ENCODE results near the gene FIBIN. TPM values are rescaled to one million over a fixed set of nuclear protein-coding genes. Genes with fewer than 3 reads are reported as not detected.

The FIBIN gene
- total and polyA plus RNA-seq, 4 donors = 56.3 to 169 (median 75.4) TPM

GRCh38 chr11:27002838-27003237 lies 8.9 kb downstream of the FIBIN start:
- no peak for ATAC-seq (ENCODE audit: low FRiP score)
- intact Hi-C loops (cut with DNase I) = no loop called here
- Histone ChIP-seq H3K27me3 (ENCODE audit: control insufficient read depth in 1 of 2, insufficient read depth in 2 of 2, low read length in 1 of 2) (no peaks in the 10 kb centered on the region), H3K36me3 (ENCODE audit: control insufficient read depth in 1 of 2, insufficient read depth in 2 of 2, low read length in 1 of 2) (no peaks in the 10 kb centered on the region), H3K4me1 (ENCODE audit: control insufficient read depth in 1 of 2, insufficient read depth in 2 of 2, low read length in 2 of 2) (no peaks in the 10 kb centered on the region), H3K4me3 (ENCODE audit: low read length in 2 of 2) (no peak overlapping the region), H3K27ac (ENCODE audit: low read depth in 1 of 2, low read length in 2 of 2) (no peak overlapping the region), H3K9me3 (ENCODE audit: control insufficient read depth, low read length) (no peaks in the 10 kb centered on the region)
- 45 to 46% methylated on average over 4 of the region's 4 CpGs for WGBS, 2 donors
- no peak for DNase-seq

DNA sequence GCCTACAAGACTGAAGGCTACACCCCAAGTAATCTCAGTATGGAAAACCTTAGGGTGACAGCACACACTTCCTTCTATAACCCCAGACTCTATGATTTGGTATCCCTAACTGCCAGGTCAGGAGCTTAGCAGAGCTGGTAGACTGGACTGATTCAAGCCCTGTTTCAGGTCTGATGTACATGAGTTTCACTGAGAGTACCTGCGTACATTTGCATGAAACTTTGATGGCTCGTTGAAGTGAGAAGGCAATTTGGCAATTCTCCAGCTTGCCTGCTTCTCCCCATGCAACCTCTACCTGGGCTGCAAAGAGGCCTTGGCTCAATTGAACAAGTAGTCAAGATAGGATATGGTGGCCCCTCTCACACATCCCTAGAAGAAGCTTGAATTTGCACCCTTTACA lies 10.2 kb downstream of the FIBIN start:
- ATAC-seq (ENCODE audit: low FRiP score) (no peak), DNase-seq (no peak)
- Histone ChIP-seq H3K9me3 (ENCODE audit: control insufficient read depth, low read length) (no peaks in the 10 kb centered on the region), H3K27me3 (ENCODE audit: control insufficient read depth in 1 of 2, insufficient read depth in 2 of 2, low read length in 1 of 2) (no peaks in the 10 kb centered on the region), H3K36me3 (ENCODE audit: control insufficient read depth in 1 of 2, insufficient read depth in 2 of 2, low read length in 1 of 2) (no peaks in the 10 kb centered on the region), H3K27ac (ENCODE audit: low read depth in 1 of 2, low read length in 2 of 2) (no peak overlapping the region), H3K4me1 (ENCODE audit: control insufficient read depth in 1 of 2, insufficient read depth in 2 of 2, low read length in 2 of 2) (no peaks in the 10 kb centered on the region), H3K4me3 (ENCODE audit: low read length in 2 of 2) (no peak overlapping the region)
- WGBS, 2 donors = 95 to 96% methylated on average over 2 of the region's 2 CpGs
- intact Hi-C loops (cut with DNase I) = no loop called here

- DNase-seq (no peak), ATAC-seq (ENCODE audit: low FRiP score) (no peak)
- intact Hi-C loops (cut with DNase I) = no loop called here
- Histone ChIP-seq H3K27me3 (ENCODE audit: control insufficient read depth in 1 of 2, insufficient read depth in 2 of 2, low read length in 1 of 2) (no peaks in the 10 kb centered on the region), H3K36me3 (ENCODE audit: control insufficient read depth in 1 of 2, insufficient read depth in 2 of 2, low read length in 1 of 2) (no peaks in the 10 kb centered on the region), H3K4me3 (ENCODE audit: low read length in 2 of 2) (no peak overlapping the region), H3K4me1 (ENCODE audit: control insufficient read depth in 1 of 2, insufficient read depth in 2 of 2, low read length in 2 of 2) (peaks cover 0 to 10% of the 10 kb centered on the region in 2 donors), H3K27ac (ENCODE audit: low read depth in 1 of 2, low read length in 2 of 2) (no peak overlapping the region), H3K9me3 (ENCODE audit: control insufficient read depth, low read length) (no peaks in the 10 kb centered on the region)
Measured at GRCh38 chr11:27008811-27009535, 15.1 kb downstream of the FIBIN start.

GRCh38 chr11:27011560-27012233 lies 17.8 kb downstream of the FIBIN start:
- no peaks in the 10 kb centered on the region for H3K9me3 ChIP-seq (ENCODE audit: control insufficient read depth, low read length)
- DNase-seq (no peak), ATAC-seq (ENCODE audit: low FRiP score) (no peak)
- H3K27ac ChIP-seq (ENCODE audit: low read depth in 1 of 2, low read length in 2 of 2) = peak overlapping the region in 1 of 2 donors; percentile 12
- intact Hi-C loops (cut with DNase I) = no loop called here
- no peak overlapping the region for H3K4me3 ChIP-seq (ENCODE audit: low read length in 2 of 2)
- no peaks in the 10 kb centered on the region for H3K27me3 ChIP-seq (ENCODE audit: control insufficient read depth in 1 of 2, insufficient read depth in 2 of 2, low read length in 1 of 2)
- WGBS, 2 donors = 48 to 56% methylated on average over 4 of the region's 4 CpGs
- no peaks in the 10 kb centered on the region for H3K36me3 ChIP-seq (ENCODE audit: control insufficient read depth in 1 of 2, insufficient read depth in 2 of 2, low read length in 1 of 2)
- H3K4me1 ChIP-seq (ENCODE audit: control insufficient read depth in 1 of 2, insufficient read depth in 2 of 2, low read length in 2 of 2) = peaks cover 0 to 10% of the 10 kb centered on the region in 2 donors

GRCh38 chr11:27012234-27012921 lies 18.5 kb downstream of the FIBIN start:
- Histone ChIP-seq H3K27ac (ENCODE audit: low read depth in 1 of 2, low read length in 2 of 2) (peak overlapping the region in 1 of 2 donors; percentile 87), H3K9me3 (ENCODE audit: control insufficient read depth, low read length) (no peaks in the 10 kb centered on the region), H3K4me1 (ENCODE audit: control insufficient read depth in 1 of 2, insufficient read depth in 2 of 2, low read length in 2 of 2) (peaks cover 0 to 10% of the 10 kb centered on the region in 2 donors), H3K4me3 (ENCODE audit: low read length in 2 of 2) (no peak overlapping the region), H3K27me3 (ENCODE audit: control insufficient read depth in 1 of 2, insufficient read depth in 2 of 2, low read length in 1 of 2) (no peaks in the 10 kb centered on the region), H3K36me3 (ENCODE audit: control insufficient read depth in 1 of 2, insufficient read depth in 2 of 2, low read length in 1 of 2) (no peaks in the 10 kb centered on the region)
- peak; percentile 36 for ATAC-seq (ENCODE audit: low FRiP score)
- WGBS, 2 donors = 33 to 35% methylated on average over 4 of the region's 4 CpGs
- intact Hi-C loops (cut with DNase I) = no loop called here
- peak in 1 of 2 donors; percentile 53 for DNase-seq

- Histone ChIP-seq H3K4me1 (ENCODE audit: control insufficient read depth in 1 of 2, insufficient read depth in 2 of 2, low read length in 2 of 2) (peaks cover 0 to 10% of the 10 kb centered on the region in 2 donors), H3K27ac (ENCODE audit: low read depth in 1 of 2, low read length in 2 of 2) (peak overlapping the region in 1 of 2 donors; percentile 14), H3K4me3 (ENCODE audit: low read length in 2 of 2) (no peak overlapping the region), H3K36me3 (ENCODE audit: control insufficient read depth in 1 of 2, insufficient read depth in 2 of 2, low read length in 1 of 2) (no peaks in the 10 kb centered on the region), H3K9me3 (ENCODE audit: control insufficient read depth, low read length) (no peaks in the 10 kb centered on the region), H3K27me3 (ENCODE audit: control insufficient read depth in 1 of 2, insufficient read depth in 2 of 2, low read length in 1 of 2) (no peaks in the 10 kb centered on the region)
- 11 to 12% methylated on average over 4 of the region's 4 CpGs for WGBS, 2 donors
- intact Hi-C loops (cut with DNase I) = no loop called here
- no peak for DNase-seq
- peak; percentile 31 for ATAC-seq (ENCODE audit: low FRiP score)
Measured at GRCh38 chr11:27013781-27014361, 20.0 kb downstream of the FIBIN start.

DNA sequence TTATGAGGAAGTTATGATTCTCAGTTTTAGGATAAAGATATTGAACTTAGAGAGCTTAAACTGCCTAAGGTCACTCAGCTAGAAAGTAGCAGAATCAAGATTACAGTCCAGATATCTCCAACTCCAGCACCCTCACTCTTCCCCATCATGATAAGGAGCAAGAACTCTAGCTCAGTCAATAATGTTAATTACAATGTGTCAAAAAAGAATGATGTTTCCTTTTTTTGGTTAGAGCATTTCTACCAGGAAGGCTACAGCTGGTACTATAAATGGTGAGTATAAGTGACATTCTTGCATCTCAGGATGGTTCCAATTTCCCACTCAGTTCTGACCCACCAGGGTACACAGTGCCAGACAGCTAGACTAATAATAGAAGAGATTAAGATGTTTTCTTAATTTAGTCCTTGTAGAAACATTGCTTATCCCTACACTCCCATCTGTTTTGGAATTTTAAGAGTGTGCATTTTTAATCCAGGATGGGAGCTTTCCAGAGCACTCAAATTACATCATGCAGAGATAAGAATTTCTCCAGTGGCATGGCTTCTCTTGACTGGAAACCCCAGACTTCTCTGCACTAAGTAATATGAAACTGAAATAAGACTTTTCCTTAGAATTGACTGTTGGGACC lies 25.1 kb downstream of the FIBIN start:
- Histone ChIP-seq H3K9me3 (ENCODE audit: control insufficient read depth, low read length) (no peaks in the 10 kb centered on the region), H3K36me3 (ENCODE audit: control insufficient read depth in 1 of 2, insufficient read depth in 2 of 2, low read length in 1 of 2) (no peaks in the 10 kb centered on the region), H3K4me3 (ENCODE audit: low read length in 2 of 2) (no peak overlapping the region), H3K27me3 (ENCODE audit: control insufficient read depth in 1 of 2, insufficient read depth in 2 of 2, low read length in 1 of 2) (no peaks in the 10 kb centered on the region), H3K27ac (ENCODE audit: low read depth in 1 of 2, low read length in 2 of 2) (peak overlapping the region; percentile 36 to 39), H3K4me1 (ENCODE audit: control insufficient read depth in 1 of 2, insufficient read depth in 2 of 2, low read length in 2 of 2) (no peaks in the 10 kb centered on the region)
- intact Hi-C loops (cut with DNase I) = no loop called here
- ATAC-seq (ENCODE audit: low FRiP score) = peak; percentile 58
- no peak for DNase-seq

DNA sequence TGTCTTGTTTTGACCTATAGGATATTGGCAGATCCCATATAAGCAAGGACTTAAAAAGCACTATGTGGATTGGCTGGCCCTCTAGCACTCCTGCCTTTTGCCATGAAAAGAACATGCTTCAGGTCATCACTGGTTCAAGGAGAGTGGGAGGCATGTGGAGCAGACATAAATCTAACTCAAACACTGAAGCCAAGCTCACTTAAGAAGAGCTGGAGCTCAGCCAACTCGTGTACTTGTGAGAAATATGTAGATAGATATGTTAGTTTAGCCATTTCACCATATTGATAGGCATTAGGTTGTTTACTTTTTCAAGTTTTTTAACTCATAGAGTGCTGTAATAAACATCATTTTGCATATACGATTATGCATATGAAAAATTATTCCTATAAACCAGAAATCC lies 26.8 kb downstream of the FIBIN start:
- H3K27ac ChIP-seq (ENCODE audit: low read depth in 1 of 2, low read length in 2 of 2) = no peak overlapping the region
- no peaks in the 10 kb centered on the region for H3K9me3 ChIP-seq (ENCODE audit: control insufficient read depth, low read length)
- intact Hi-C loops (cut with DNase I) = no loop called here
- DNase-seq = no peak
- no peaks in the 10 kb centered on the region for H3K27me3 ChIP-seq (ENCODE audit: control insufficient read depth in 1 of 2, insufficient read depth in 2 of 2, low read length in 1 of 2)
- H3K4me3 ChIP-seq (ENCODE audit: low read length in 2 of 2) = no peak overlapping the region
- no peaks in the 10 kb centered on the region for H3K36me3 ChIP-seq (ENCODE audit: control insufficient read depth in 1 of 2, insufficient read depth in 2 of 2, low read length in 1 of 2)
- no peaks in the 10 kb centered on the region for H3K4me1 ChIP-seq (ENCODE audit: control insufficient read depth in 1 of 2, insufficient read depth in 2 of 2, low read length in 2 of 2)
- no peak for ATAC-seq (ENCODE audit: low FRiP score)
- 44 to 50% methylated on average over 2 of the region's 2 CpGs for WGBS, 2 donors
